Measurements from ENCODE around the gene ERMP1. TPM values are rescaled to one million over a fixed set of nuclear protein-coding genes. Genes with fewer than 3 reads are reported as not detected.
A peak's percentile ranks its signal among the peaks of the same experiment; 100 is the strongest.

ERMP1 gene
- polyA plus RNA-seq, 2 of the 4 experiments (the other 2 are of a cell fraction), result 22.5 to 53.4 TPM

DNA sequence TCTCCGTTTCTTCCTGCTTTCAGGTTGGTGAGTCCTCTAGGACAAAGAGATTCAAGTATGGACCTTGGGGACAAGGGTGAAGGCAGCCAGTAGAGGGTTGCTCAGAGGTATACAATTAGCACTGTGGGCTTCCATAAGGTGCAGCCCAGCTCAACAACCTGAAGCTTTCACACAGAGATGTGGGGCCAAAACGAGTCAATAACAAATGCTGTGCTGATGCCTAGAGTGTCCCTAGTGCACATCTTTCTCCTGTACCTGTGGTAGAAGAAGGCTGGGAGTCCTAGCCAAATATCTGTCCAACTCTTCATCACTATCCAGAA lies 37.1 kb upstream of the ERMP1 start:
- ATAC-seq (peak in 1 of 2 experiments; percentile 63; a peak in 3 of 6 replicates), FAIRE-seq (no peak), DNase-seq (ENCODE audit: low read depth in 1 of 2, low spot score in 1 of 2) (no peak)
- Histone ChIP-seq H3K9me3 (no peaks in the 10 kb centered on the region), H3K4me1 (no peaks in the 10 kb centered on the region), H3K4me3 (no peak overlapping the region), H3K27ac (0 out of 6 replicates have a peak overlapping the region, but pooled peaks of 1 of the 2 experiments have one; percentile 13), H3K4me2 (no peak overlapping the region)
- ChIA-PET CTCF (interaction anchor here (1.1 to 6.5 kb wide), 6 partner anchors 9 to 138 kb away, joined by 3 to 64 read pairs (median 11); partner anchors contain the start of gene ERMP1), POLR2A (interaction anchor here (1.2 kb wide), 1 partner anchor 35 kb away, joined by 7 read pairs; no protein-coding TSS in a partner anchor)
- WGBS (ENCODE audit: missing lambda C conversion rate), result 60% methylated on average over 2 of the region's 2 CpGs
- TF ChIP-seq KDM5A (IDR thresholded peaks at IDR 0.05) (no peak), HOXB5 (CRISPR knock-in tag; IDR thresholded peaks at IDR 0.05) (no peak)

DNA sequence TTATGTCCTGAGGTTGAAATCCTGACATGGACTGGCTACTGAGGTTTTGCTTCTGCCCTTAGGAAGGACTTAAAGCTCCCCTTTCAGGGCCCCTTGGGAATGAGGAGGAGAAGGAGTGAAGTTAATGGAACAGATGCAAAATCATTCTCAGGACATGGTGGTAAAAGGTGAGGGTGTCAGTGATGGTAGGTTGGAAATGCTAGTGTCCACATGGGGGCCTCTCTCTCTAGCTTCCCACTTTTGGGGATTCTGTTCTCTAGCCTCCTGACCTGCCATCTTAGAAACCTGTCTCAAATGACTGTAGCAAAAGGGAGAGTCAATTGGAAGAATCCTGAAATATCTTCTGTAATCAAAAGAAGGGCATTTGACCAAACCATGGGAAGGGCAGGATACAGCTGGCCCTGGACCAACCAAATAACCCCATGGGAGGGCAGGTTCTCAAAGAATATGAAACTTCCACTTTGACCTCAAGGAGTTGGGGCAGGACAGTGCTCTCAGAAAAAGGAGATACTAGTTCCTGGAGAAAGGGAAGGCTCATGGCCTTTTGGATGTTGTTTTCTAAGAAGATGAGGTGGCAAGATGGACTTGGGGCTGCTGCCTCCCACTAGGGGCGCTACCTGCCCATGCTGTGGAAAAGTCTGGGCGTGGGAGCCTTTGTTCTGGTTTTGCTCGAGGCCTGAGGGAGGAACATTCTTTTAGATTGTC lies 36.5 kb upstream of the ERMP1 start:
- 40% methylated on average over 3 of the region's 3 CpGs for WGBS (ENCODE audit: missing lambda C conversion rate)
- ATAC-seq, result peak; percentile 43 to 87; a peak in 4 of 6 replicates
- Histone ChIP-seq H3K4me2 (no peak overlapping the region), H3K27ac (0 out of 6 replicates have a peak overlapping the region, but pooled peaks of 1 of the 2 experiments have one; percentile 13), H3K4me1 (no peaks in the 10 kb centered on the region), H3K4me3 (no peak overlapping the region), H3K9me3 (no peaks in the 10 kb centered on the region)
- FAIRE-seq, result no peak
- TF ChIP-seq TFCP2L1 (CRISPR knock-in tag; IDR thresholded peaks at IDR 0.05), result no peak
- no peak for TF ChIP-seq KDM5A (IDR thresholded peaks at IDR 0.05)
- no peak for TF ChIP-seq GATA3 (IDR thresholded peaks at IDR 0.05; ENCODE audit: borderline replicate concordance)
- no peak for TF ChIP-seq CBX8 (IDR thresholded peaks at IDR 0.05)
- no peak for TF ChIP-seq KDM1A (IDR thresholded peaks at IDR 0.05; ENCODE audit: low read depth)
- no peak for TF ChIP-seq POLR2AphosphoS2 (conservative IDR thresholded peaks at IDR 0.05; ENCODE audit: low read length)
- TF ChIP-seq, protein P1, sequence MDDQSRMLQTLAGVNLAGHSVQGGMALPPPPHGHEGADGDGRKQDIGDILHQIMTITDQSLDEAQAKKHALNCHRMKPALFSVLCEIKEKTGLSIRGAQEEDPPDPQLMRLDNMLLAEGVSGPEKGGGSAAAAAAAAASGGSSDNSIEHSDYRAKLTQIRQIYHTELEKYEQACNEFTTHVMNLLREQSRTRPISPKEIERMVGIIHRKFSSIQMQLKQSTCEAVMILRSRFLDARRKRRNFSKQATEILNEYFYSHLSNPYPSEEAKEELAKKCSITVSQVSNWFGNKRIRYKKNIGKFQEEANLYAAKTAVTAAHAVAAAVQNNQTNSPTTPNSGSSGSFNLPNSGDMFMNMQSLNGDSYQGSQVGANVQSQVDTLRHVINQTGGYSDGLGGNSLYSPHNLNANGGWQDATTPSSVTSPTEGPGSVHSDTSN (IDR thresholded peaks at IDR 0.05), result no peak
- no peak for TF ChIP-seq ZC3H11A (IDR thresholded peaks at IDR 0.05)
- TF ChIP-seq EP300 (IDR thresholded peaks at IDR 0.05), result no peak
- peak in 1 of 2 experiments; percentile 62; a peak in 2 of 5 replicates for TF ChIP-seq RAD21 (conservative IDR thresholded peaks at IDR 0.05 in 1 of 2, IDR thresholded peaks at IDR 0.05 in 1 of 2)
- no peak for TF ChIP-seq FOSL2 (IDR thresholded peaks at IDR 0.05)
- no peak for TF ChIP-seq FOSL2 (CRISPR knock-in tag; IDR thresholded peaks at IDR 0.05)
- no peak for TF ChIP-seq JUNB (IDR thresholded peaks at IDR 0.05)
- TF ChIP-seq EHMT2 (IDR thresholded peaks at IDR 0.05; ENCODE audit: low read depth), result no peak
- TF ChIP-seq, protein P2, sequence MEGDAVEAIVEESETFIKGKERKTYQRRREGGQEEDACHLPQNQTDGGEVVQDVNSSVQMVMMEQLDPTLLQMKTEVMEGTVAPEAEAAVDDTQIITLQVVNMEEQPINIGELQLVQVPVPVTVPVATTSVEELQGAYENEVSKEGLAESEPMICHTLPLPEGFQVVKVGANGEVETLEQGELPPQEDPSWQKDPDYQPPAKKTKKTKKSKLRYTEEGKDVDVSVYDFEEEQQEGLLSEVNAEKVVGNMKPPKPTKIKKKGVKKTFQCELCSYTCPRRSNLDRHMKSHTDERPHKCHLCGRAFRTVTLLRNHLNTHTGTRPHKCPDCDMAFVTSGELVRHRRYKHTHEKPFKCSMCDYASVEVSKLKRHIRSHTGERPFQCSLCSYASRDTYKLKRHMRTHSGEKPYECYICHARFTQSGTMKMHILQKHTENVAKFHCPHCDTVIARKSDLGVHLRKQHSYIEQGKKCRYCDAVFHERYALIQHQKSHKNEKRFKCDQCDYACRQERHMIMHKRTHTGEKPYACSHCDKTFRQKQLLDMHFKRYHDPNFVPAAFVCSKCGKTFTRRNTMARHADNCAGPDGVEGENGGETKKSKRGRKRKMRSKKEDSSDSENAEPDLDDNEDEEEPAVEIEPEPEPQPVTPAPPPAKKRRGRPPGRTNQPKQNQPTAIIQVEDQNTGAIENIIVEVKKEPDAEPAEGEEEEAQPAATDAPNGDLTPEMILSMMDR (IDR thresholded peaks at IDR 0.05), result 0 out of 3 replicates have a peak, but pooled peaks have one; percentile 12
- TF ChIP-seq, protein P3, sequence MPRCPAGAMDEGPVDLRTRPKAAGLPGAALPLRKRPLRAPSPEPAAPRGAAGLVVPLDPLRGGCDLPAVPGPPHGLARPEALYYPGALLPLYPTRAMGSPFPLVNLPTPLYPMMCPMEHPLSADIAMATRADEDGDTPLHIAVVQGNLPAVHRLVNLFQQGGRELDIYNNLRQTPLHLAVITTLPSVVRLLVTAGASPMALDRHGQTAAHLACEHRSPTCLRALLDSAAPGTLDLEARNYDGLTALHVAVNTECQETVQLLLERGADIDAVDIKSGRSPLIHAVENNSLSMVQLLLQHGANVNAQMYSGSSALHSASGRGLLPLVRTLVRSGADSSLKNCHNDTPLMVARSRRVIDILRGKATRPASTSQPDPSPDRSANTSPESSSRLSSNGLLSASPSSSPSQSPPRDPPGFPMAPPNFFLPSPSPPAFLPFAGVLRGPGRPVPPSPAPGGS (IDR thresholded peaks at IDR 0.05), result no peak
- TF ChIP-seq RARB (CRISPR knock-in tag; IDR thresholded peaks at IDR 0.05), result no peak
- TF ChIP-seq MYC (IDR thresholded peaks at IDR 0.05; ENCODE audit: borderline replicate concordance, low read length), result no peak
- CTCF ChIA-PET, result interaction anchor here (0.7 to 6.5 kb wide), 8 partner anchors 9 to 185 kb away, joined by 3 to 64 read pairs (median 10); partner anchors contain the start of gene ERMP1
- peak; percentile 53 to 56 for DNase-seq (ENCODE audit: low read depth in 1 of 2, low spot score in 1 of 2)
- POLR2A ChIA-PET, result interaction anchor here (1.2 kb wide), 1 partner anchor 35 kb away, joined by 7 read pairs; no protein-coding TSS in a partner anchor

DNA sequence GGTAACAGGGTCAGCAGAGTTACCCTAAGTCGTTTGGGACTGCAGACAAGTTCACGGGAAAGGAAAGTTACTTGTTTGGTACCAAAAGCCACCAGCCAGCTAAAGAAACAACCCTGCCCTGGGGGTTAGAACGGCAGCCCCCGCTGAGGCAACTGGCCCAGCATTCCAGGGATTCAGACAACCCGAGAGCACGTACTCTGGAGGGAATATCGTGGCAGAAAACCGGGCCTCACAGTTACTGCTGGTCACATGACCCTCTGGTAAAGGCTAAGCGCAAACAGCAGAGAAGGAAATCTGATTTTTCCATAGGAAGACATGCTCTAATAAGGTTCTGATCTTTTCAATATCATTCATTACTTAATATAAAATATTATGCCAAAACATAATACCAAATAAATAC lies 35.3 kb upstream of the ERMP1 start:
- Histone ChIP-seq H3K4me3 (no peak overlapping the region), H3K27ac (no peak overlapping the region), H3K9me3 (no peaks in the 10 kb centered on the region), H3K4me1 (peaks cover 6% of the 10 kb centered on the region), H3K4me2 (no peak overlapping the region)
- ChIA-PET CTCF (interaction anchor here (0.6 to 3.5 kb wide), 4 partner anchors 17 to 488 kb away, joined by 3 to 18 read pairs (median 5); partner anchors contain the start of gene ERMP1), POLR2A (no interaction called here)
- FAIRE-seq (no peak), ATAC-seq (no peak), DNase-seq (ENCODE audit: low read depth in 1 of 2, low spot score in 1 of 2) (no peak)
- WGBS (ENCODE audit: missing lambda C conversion rate), result 67% methylated on average over 9 of the region's 9 CpGs
- TF ChIP-seq, protein P4, sequence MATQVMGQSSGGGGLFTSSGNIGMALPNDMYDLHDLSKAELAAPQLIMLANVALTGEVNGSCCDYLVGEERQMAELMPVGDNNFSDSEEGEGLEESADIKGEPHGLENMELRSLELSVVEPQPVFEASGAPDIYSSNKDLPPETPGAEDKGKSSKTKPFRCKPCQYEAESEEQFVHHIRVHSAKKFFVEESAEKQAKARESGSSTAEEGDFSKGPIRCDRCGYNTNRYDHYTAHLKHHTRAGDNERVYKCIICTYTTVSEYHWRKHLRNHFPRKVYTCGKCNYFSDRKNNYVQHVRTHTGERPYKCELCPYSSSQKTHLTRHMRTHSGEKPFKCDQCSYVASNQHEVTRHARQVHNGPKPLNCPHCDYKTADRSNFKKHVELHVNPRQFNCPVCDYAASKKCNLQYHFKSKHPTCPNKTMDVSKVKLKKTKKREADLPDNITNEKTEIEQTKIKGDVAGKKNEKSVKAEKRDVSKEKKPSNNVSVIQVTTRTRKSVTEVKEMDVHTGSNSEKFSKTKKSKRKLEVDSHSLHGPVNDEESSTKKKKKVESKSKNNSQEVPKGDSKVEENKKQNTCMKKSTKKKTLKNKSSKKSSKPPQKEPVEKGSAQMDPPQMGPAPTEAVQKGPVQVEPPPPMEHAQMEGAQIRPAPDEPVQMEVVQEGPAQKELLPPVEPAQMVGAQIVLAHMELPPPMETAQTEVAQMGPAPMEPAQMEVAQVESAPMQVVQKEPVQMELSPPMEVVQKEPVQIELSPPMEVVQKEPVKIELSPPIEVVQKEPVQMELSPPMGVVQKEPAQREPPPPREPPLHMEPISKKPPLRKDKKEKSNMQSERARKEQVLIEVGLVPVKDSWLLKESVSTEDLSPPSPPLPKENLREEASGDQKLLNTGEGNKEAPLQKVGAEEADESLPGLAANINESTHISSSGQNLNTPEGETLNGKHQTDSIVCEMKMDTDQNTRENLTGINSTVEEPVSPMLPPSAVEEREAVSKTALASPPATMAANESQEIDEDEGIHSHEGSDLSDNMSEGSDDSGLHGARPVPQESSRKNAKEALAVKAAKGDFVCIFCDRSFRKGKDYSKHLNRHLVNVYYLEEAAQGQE (IDR thresholded peaks at IDR 0.05), result no peak
- no peak for TF ChIP-seq TP53 (CRISPR knock-in tag; IDR thresholded peaks at IDR 0.05)
- TF ChIP-seq POLR2A (IDR thresholded peaks at IDR 0.05; ENCODE audit: low read length), result no peak
- TF ChIP-seq BHLHE40 (IDR thresholded peaks at IDR 0.05; ENCODE audit: low read depth, low read length), result no peak
- no peak for TF ChIP-seq CEBPB (IDR thresholded peaks at IDR 0.05)
- TF ChIP-seq HDAC2 (IDR thresholded peaks at IDR 0.05), result no peak
- no peak for TF ChIP-seq KDM5A (IDR thresholded peaks at IDR 0.05)
- TF ChIP-seq, protein P5, sequence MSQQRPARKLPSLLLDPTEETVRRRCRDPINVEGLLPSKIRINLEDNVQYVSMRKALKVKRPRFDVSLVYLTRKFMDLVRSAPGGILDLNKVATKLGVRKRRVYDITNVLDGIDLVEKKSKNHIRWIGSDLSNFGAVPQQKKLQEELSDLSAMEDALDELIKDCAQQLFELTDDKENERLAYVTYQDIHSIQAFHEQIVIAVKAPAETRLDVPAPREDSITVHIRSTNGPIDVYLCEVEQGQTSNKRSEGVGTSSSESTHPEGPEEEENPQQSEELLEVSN (IDR thresholded peaks at IDR 0.05; ENCODE audit: borderline replicate concordance, low read depth), result no peak
- TF ChIP-seq PHF8 (IDR thresholded peaks at IDR 0.05; ENCODE audit: borderline replicate concordance, low read depth), result no peak
